Measurements from ENCODE around the gene PDX1.

GRCh38 chr13:27955014-27955591 is 35.3 kb downstream of the PDX1 start:
- TF ChIP-seq CTCF (IDR thresholded peaks at IDR 0.05), result no peak
- TF ChIP-seq POLR2A (IDR thresholded peaks at IDR 0.05), result no peak
- TF ChIP-seq EP300 (IDR thresholded peaks at IDR 0.05), result no peak
